ENCODE data around the gene SDHB. TPM values are rescaled to one million over a fixed set of nuclear protein-coding genes. Genes with fewer than 3 reads are reported as not detected.

Gene SDHB
- total and polyA plus RNA-seq, 2 donors (not counting 1 experiment from before 2014, with no cell fraction given), result 58.0 to 61.0 TPM

GRCh38 chr1:17013491-17014320, 40.1 kb downstream of the SDHB start:
- H3K4me3 Mint-ChIP-seq, result no peak overlapping the region
- CTCF ChIA-PET, result interaction anchor here (0.8 to 1.3 kb wide), 2 partner anchors 32 to 62 kb away, joined by 3 to 4 read pairs; no protein-coding TSS in a partner anchor
- H3K36me3 ChIP-seq (replicated peaks in 1 of 2; ENCODE audit: control extremely low read depth in 1 of 2, control insufficient read depth in 1 of 2, extremely low read depth in 1 of 2, insufficient read depth in 2 of 2, low read length in 1 of 2), result peaks cover 4 to 11% of the 10 kb centered on the region in 2 experiments
- H2AFZ ChIP-seq (ENCODE audit: insufficient read depth, low read depth, low read length, poor library complexity, severe bottlenecking), result peak overlapping the region; percentile 62
- no peaks in the 10 kb centered on the region for H3K9me3 Mint-ChIP-seq (ENCODE audit: insufficient read depth)
- H3K4me3 ChIP-seq (ENCODE audit: control extremely low read depth in 1 of 5, extremely low read depth in 1 of 5, insufficient read depth in 1 of 5, low read depth in 2 of 5, low read length in 4 of 5), result no peak overlapping the region
- H3K27me3 Mint-ChIP-seq, result no peaks in the 10 kb centered on the region
- H3K4me1 Mint-ChIP-seq, result peaks cover 28% of the 10 kb centered on the region
- DNase-seq, result no peak
- POLR2A ChIA-PET, result interaction anchor here (0.6 kb wide), 1 partner anchor 32 kb away, joined by 3 read pairs; no protein-coding TSS in a partner anchor
- ATAC-seq (ENCODE audit: low read depth), result no peak
- no peaks in the 10 kb centered on the region for H3K9me3 ChIP-seq (ENCODE audit: control extremely low read depth in 1 of 3, control insufficient read depth in 2 of 3, insufficient read depth in 1 of 3, low read length in 2 of 3)
- H4K20me1 ChIP-seq (ENCODE audit: control insufficient read depth, insufficient read depth, low read length, poor library complexity, severe bottlenecking), result peaks cover 24% of the 10 kb centered on the region
- H3K9ac ChIP-seq (ENCODE audit: low read length), result no peak overlapping the region
- no peak overlapping the region for H3K4me2 ChIP-seq (replicated peaks; ENCODE audit: low read depth, low read length, poor library complexity, severe bottlenecking)
- WGBS (ENCODE audit: insufficient coverage), result under 1% methylated on average over 8 of the region's 13 CpGs
- TF ChIP-seq CTCF (IDR thresholded peaks at IDR 0.05) (no peak), EZH2 (IDR thresholded peaks at IDR 0.05; ENCODE audit: borderline replicate concordance, insufficient read depth, low read depth, low read length, poor library complexity, severe bottlenecking) (no peak)
- peaks cover 29% of the 10 kb centered on the region for H3K79me2 ChIP-seq (ENCODE audit: control insufficient read depth, insufficient read depth, low read length)
- H3K27ac Mint-ChIP-seq, result no peak overlapping the region
- peaks cover 22 to 40% of the 10 kb centered on the region in 2 donors for H3K4me1 ChIP-seq (ENCODE audit: control insufficient read depth in 2 of 2, insufficient read depth in 2 of 2, low read length in 2 of 2)
- H3K27me3 ChIP-seq (replicated peaks in 1 of 4; ENCODE audit: control extremely low read depth in 1 of 4, control insufficient read depth in 3 of 4, insufficient read depth in 4 of 4, low read length in 3 of 4), result no peaks in the 10 kb centered on the region
- H3K27ac ChIP-seq (ENCODE audit: low read length in 2 of 2), result no peak overlapping the region
- intact Hi-C loops (cut with micrococcal nuclease), result loop anchor here (2.0 kb wide), 1 partner anchor 99 kb away; no protein-coding TSS in a partner anchor

Measured in B cell (primary cell).